IPS-18a (cell line): Measurements from ENCODE around the gene CCDC92.

Experiments used
- H3K27ac ChIP-seq: one replicate; pipeline ENCODE4 v1.5.1; 2013; ENCODE audit warnings: low read length
- H3K27me3 ChIP-seq: one replicate; pipeline ENCODE4 v1.6.1; 2013; ENCODE audit warnings: mild to moderate bottlenecking, low read length; ENCODE audit not compliant: control insufficient read depth, insufficient read depth
- H3K36me3 ChIP-seq: one replicate; pipeline ENCODE4 v1.6.1; 2013; ENCODE audit warnings: low read depth, low read length; ENCODE audit not compliant: control insufficient read depth
- H3K4me1 ChIP-seq: one replicate; pipeline ENCODE4 v1.6.1; 2013; ENCODE audit warnings: low read depth, low read length; ENCODE audit not compliant: control insufficient read depth
- H3K4me3 ChIP-seq: one replicate; pipeline ENCODE4 v1.5.1; 2013; ENCODE audit warnings: low read length
- H3K9ac ChIP-seq: one replicate; pipeline ENCODE4 v1.6.1; 2013; ENCODE audit warnings: mild to moderate bottlenecking, low read length, moderate library complexity
- H3K9me3 ChIP-seq: one replicate; pipeline ENCODE4 v1.6.1; 2013; ENCODE audit warnings: low read depth, low read length; ENCODE audit not compliant: control insufficient read depth

CCDC92 gene

DNA sequence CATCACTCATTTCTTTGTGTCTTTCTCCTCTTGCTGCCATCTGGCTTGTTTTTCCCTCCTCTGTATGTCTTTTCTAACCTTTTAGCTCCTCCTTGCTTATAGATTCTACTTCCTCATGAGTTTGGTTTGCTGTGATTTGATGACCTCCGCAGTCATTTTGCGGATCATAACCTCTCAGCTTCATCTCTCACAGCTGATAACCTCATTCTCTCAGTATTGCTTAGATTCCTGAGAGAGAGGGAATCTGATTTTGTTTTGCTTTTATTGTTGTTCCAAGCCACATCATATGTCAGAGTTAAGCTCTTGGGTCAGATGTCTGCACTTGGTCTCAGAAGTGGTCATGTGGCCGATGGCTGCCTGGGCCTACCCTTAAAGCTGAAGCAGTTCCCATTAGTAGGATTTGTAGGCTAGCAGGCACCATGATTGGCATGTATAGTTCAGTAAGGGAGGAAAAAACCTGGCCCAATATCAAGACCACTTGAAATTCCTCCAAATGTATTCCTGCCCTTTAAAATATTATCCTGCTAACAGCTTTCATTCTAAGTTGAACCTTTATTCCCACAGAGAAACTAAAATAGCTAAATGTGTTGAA is 13.8 kb upstream of the CCDC92 start:
- no peaks in the 10 kb centered on the region for H3K27me3 ChIP-seq
- no peaks in the 10 kb centered on the region for H3K4me1 ChIP-seq

DNA sequence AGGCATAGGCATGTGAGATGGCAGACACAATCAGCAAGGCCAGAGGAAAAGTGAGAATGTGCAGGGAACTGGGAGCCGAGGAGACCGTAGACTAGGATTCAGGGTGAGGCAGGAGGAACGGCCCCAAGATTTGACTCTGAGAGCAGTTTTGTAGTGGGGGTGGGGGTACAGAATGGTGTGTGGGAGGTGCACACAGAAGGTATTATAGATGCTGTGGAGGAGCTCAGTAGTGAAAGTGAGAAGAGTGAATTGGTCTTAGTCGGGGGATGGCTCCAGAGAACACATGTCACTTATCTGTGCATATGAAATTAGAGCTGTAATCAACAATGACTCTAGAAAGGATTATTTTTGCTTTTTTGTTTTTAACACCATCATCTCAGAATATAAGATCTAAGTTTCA is 12.3 kb upstream of the CCDC92 start:
- Histone ChIP-seq H3K9ac (no peak overlapping the region), H3K4me3 (no peak overlapping the region), H3K9me3 (no peaks in the 10 kb centered on the region), H3K27ac (no peak overlapping the region), H3K36me3 (no peaks in the 10 kb centered on the region), H3K27me3 (no peaks in the 10 kb centered on the region), H3K4me1 (no peaks in the 10 kb centered on the region)

More for the DNA sequence above, 13.8 kb upstream of the CCDC92 start:
- Histone ChIP-seq H3K27ac (no peak overlapping the region), H3K9me3 (no peaks in the 10 kb centered on the region), H3K4me3 (no peak overlapping the region), H3K36me3 (no peaks in the 10 kb centered on the region), H3K9ac (no peak overlapping the region)

DNA sequence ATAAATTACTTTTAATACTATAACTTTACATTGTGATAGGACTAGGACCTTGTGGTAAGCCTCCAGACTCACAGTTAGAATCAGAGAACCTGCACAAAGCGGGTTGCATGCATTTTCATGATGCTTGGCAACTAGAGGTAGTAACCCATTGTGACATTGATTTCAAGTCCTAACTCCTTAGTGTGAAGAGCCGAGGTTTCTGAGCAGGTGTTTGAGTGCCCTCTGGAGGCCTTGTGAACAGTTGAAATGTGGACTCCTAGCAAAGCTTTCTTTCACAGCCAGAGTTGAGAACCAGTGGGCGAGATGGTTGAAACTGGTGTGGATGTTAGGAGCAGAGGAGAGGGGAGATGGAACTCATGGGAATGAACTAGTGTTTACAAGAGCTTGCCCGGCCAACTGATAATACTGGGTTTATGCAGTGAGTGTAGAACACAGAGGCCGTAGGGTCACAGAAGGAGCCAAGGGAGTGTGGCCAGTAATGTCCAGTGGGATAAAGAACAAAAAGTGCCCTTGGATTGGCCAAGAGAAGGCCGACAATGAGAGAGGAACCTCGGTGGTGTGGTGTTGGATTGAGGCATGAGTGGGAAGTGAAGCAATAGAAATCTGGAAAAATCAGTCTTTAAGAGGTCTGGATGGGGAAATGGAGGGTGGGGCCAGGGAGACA is 11.3 kb upstream of the CCDC92 start:
- Histone ChIP-seq H3K27me3 (no peaks in the 10 kb centered on the region), H3K4me1 (no peaks in the 10 kb centered on the region), H3K4me3 (no peak overlapping the region), H3K27ac (no peak overlapping the region), H3K36me3 (no peaks in the 10 kb centered on the region), H3K9ac (no peak overlapping the region), H3K9me3 (no peaks in the 10 kb centered on the region)

DNA sequence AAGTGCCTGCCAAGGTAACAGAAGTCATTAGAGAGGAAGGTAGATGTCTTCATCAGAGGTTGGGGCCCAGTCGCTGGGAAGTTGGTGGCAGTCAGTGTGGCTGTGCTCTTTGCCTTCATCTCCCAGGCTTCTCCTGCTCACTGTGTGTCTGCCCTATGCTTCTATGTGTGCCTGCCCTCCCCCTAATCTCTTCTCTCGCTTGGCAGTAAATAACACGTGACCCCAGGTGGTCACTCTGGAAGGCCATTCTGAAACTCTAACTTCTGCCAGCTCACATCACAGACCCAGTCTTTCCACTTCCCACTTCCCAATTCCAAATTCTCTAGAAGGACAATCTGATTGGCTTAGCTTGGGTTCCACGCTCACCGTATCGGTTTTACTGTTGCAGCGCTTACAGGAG is 9.6 kb upstream of the CCDC92 start:
- Histone ChIP-seq H3K27ac (no peak overlapping the region), H3K9ac (no peak overlapping the region), H3K36me3 (no peaks in the 10 kb centered on the region), H3K4me1 (no peaks in the 10 kb centered on the region), H3K4me3 (no peak overlapping the region), H3K27me3 (no peaks in the 10 kb centered on the region), H3K9me3 (no peaks in the 10 kb centered on the region)

DNA sequence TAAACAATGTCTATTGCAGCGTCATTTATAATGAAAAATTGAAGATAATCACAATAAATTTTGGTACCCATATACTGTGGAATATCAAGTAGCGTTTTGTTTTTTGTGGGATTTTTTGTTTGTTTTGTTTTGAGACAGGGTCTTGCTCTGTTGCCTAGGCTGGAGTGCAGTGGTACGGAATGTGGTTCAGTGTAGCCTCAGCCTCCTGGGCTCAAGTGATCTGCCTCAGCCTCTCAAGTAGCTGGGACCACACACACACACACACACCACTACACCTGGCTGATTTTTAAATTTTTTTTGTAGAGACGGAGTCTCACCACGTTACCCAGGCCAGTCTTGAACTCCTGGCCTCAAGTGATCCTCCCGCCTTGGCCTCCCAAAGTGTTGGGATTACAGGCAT is 6.9 kb upstream of the CCDC92 start:
- H3K27ac ChIP-seq, result no peak overlapping the region
- H3K4me1 ChIP-seq, result peaks cover 4% of the 10 kb centered on the region
- H3K9ac ChIP-seq, result no peak overlapping the region
- H3K27me3 ChIP-seq, result peaks cover 19% of the 10 kb centered on the region
- H3K4me3 ChIP-seq, result no peak overlapping the region
- no peaks in the 10 kb centered on the region for H3K9me3 ChIP-seq
- peaks cover 4% of the 10 kb centered on the region for H3K36me3 ChIP-seq

GRCh38 chr12:123976227-123976826 is 3.7 kb upstream of the CCDC92 start:
- no peak overlapping the region for H3K27ac ChIP-seq
- H3K36me3 ChIP-seq, result peaks cover 4% of the 10 kb centered on the region
- no peaks in the 10 kb centered on the region for H3K9me3 ChIP-seq
- H3K27me3 ChIP-seq, result peaks cover 32% of the 10 kb centered on the region
- peaks cover 10% of the 10 kb centered on the region for H3K4me1 ChIP-seq
- H3K4me3 ChIP-seq, result no peak overlapping the region
- no peak overlapping the region for H3K9ac ChIP-seq

- Histone ChIP-seq H3K4me1 (peaks cover 13% of the 10 kb centered on the region), H3K27me3 (peaks cover 58% of the 10 kb centered on the region), H3K27ac (no peak overlapping the region), H3K4me3 (peak overlapping the region; percentile 86), H3K9ac (peak overlapping the region; percentile 75), H3K36me3 (peaks cover 4% of the 10 kb centered on the region), H3K9me3 (no peaks in the 10 kb centered on the region)
Observed at GRCh38 chr12:123973552-123974341, 1.1 kb upstream of the CCDC92 start.

- Histone ChIP-seq H3K9ac (no peak overlapping the region), H3K27me3 (peaks cover 77% of the 10 kb centered on the region), H3K27ac (no peak overlapping the region), H3K9me3 (no peaks in the 10 kb centered on the region), H3K4me3 (peak overlapping the region; percentile 44), H3K36me3 (peaks cover 4% of the 10 kb centered on the region), H3K4me1 (peaks cover 13% of the 10 kb centered on the region)
Observed at GRCh38 chr12:123971770-123972456, 718 bp downstream of the CCDC92 start.

DNA sequence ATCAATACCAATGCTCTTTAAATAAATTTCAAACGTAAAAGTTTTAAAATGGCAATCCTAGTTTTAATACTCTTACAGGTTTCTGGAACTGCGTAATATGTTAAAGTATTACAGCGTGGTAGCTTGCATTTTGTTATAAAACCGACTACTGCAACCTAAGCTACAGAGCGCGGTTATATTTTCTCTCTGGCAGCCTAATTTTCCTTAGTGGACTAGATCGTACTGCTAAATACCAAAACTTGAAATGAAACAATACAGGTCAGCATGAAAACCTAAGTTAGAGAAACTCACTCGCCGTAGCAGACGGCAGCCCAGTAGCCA is 1.2 kb downstream of the CCDC92 start:
- H3K27ac ChIP-seq, result no peak overlapping the region
- no peak overlapping the region for H3K9ac ChIP-seq
- peaks cover 81% of the 10 kb centered on the region for H3K27me3 ChIP-seq

GRCh38 chr12:123967121-123967586 is 5.5 kb downstream of the CCDC92 start:
- Histone ChIP-seq H3K36me3 (no peaks in the 10 kb centered on the region), H3K9ac (no peak overlapping the region), H3K4me3 (no peak overlapping the region), H3K27me3 (peaks cover 97% of the 10 kb centered on the region), H3K9me3 (no peaks in the 10 kb centered on the region), H3K4me1 (peaks cover 7% of the 10 kb centered on the region), H3K27ac (no peak overlapping the region)

More for the DNA sequence above, 1.2 kb downstream of the CCDC92 start:
- H3K36me3 ChIP-seq, result peaks cover 4% of the 10 kb centered on the region
- no peaks in the 10 kb centered on the region for H3K9me3 ChIP-seq
- H3K4me3 ChIP-seq, result peak overlapping the region; percentile 44
- H3K4me1 ChIP-seq, result peaks cover 13% of the 10 kb centered on the region

DNA sequence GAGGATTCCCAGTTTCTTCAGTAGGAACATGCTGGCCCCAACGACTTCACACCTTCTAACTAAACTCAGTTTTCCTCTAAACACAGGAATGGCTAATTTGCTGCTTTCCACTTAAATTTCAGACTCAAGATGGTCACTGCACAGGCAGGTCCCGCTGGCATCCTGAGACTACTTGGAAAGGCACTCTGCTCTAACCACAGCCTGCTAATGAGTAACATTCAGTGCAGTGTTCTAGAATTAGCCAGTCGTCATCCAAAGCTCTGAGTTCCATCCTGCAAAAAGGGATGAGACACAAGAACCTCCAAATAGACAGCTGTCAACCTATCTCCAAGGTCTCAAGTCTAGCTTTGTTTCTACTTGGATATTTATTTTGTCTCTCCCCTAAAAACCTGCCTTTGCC is 6.0 kb downstream of the CCDC92 start:
- H3K4me1 ChIP-seq, result peaks cover 6% of the 10 kb centered on the region
- no peak overlapping the region for H3K9ac ChIP-seq
- no peaks in the 10 kb centered on the region for H3K9me3 ChIP-seq
- H3K27me3 ChIP-seq, result peaks cover 100% of the 10 kb centered on the region
- no peaks in the 10 kb centered on the region for H3K36me3 ChIP-seq
- H3K4me3 ChIP-seq, result no peak overlapping the region
- H3K27ac ChIP-seq, result no peak overlapping the region
